ENCODE measurements around the gene COMMD1. TPM values are rescaled to one million over a fixed set of nuclear protein-coding genes. Genes with fewer than 3 reads are reported as not detected.
A peak's percentile ranks its signal among the peaks of the same experiment; 100 is the strongest.
"Not testable (repeated sequence)": the region's sequence is repeated elsewhere in the genome, so short reads cannot be mapped to it uniquely, and the experiment has no call there.

The COMMD1 gene
- total RNA-seq, 1 experiment from 2014 or later: 25.3 TPM

- Histone ChIP-seq H3K4me3 (ENCODE audit: insufficient read depth, low read depth, low read length) (no peak overlapping the region), H3K27me3 (ENCODE audit: control insufficient read depth, insufficient read depth, low read length) (no peaks in the 10 kb centered on the region), H3K36me3 (replicated peaks; ENCODE audit: control insufficient read depth, insufficient read depth, low read length) (no peaks in the 10 kb centered on the region)
- peak; percentile 23 for DNase-seq
These were observed 245.3 kb downstream of the COMMD1 start for GRCh38 chr2:62150597-62151305.

GRCh38 chr2:62151306-62151638, 245.8 kb downstream of the COMMD1 start:
- no peaks in the 10 kb centered on the region for H3K27me3 ChIP-seq (ENCODE audit: control insufficient read depth, insufficient read depth, low read length)
- no peak overlapping the region for H3K4me3 ChIP-seq (ENCODE audit: insufficient read depth, low read depth, low read length)
- DNase-seq: no peak
- H3K36me3 ChIP-seq (replicated peaks; ENCODE audit: control insufficient read depth, insufficient read depth, low read length): no peaks in the 10 kb centered on the region

GRCh38 chr2:62152000-62152399, 246.5 kb downstream of the COMMD1 start:
- no peak overlapping the region for H3K4me3 ChIP-seq (ENCODE audit: insufficient read depth, low read depth, low read length)
- H3K36me3 ChIP-seq (replicated peaks; ENCODE audit: control insufficient read depth, insufficient read depth, low read length): no peaks in the 10 kb centered on the region
- DNase-seq: no peak
- no peaks in the 10 kb centered on the region for H3K27me3 ChIP-seq (ENCODE audit: control insufficient read depth, insufficient read depth, low read length)

DNA sequence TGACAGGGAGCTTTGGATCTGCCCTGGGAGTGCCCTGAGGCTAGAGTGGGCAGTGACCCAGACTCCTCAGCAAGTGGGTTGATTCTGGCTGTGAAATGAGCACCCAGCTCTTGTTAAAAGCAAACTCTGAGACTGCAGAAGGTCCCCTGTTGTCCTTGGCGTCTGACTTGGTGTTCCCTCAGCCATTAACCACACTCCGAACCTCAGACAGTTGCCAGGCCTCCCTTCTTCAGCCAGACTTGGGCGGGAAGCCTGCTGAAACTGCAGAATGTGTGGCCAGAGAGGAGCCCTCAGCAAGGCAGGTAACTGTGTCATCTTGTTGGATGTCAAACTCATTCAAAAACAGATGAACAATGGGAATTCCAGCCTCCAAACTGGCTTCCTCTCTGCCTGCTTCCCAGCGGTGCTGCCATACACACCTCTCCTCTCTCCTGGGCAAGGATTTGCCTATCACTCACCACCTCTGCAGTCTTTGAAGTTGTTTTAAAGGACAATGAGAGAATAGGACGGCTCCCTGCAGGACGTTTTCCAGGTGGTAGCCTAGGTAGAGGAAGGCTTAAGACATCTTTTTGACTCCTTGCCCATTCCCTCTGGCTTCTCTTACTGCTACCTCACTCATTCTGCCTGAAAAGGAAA, 251.5 kb downstream of the COMMD1 start:
- peak; percentile 22 for DNase-seq
- Histone ChIP-seq H3K27me3 (ENCODE audit: control insufficient read depth, insufficient read depth, low read length) (no peaks in the 10 kb centered on the region), H3K36me3 (replicated peaks; ENCODE audit: control insufficient read depth, insufficient read depth, low read length) (no peaks in the 10 kb centered on the region), H3K4me3 (ENCODE audit: insufficient read depth, low read depth, low read length) (no peak overlapping the region)

DNA sequence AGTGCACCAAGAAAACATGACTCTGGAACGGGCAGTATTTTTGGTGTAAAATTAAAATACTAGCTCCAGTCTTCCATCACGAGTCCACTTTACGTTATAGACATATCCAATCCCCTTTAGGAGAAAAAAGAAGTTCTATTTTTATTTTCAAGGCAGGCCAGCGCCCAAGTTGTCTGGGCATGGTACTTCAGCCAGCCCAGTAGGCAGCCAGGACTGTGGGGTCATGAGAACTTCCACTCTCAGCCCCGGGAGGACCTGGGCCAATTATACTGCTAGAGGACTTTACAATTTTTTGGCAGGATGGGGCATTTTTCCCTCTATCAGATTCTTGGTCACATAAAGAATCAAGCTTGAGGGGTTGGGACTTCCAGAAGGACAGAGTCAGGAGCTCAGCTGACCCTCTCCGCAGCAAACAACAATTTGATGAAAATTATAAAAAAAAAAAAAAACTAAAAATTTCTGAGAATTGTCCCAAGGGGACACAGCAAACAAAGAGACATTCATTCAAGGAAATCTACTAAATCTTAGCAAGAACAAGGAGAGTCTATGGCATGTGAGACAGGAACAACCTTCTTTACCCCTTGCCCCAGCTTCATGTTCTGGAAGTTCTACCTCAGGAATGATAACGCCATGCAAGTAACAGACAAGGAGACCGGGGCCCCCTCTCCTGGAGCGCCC, 253.1 kb downstream of the COMMD1 start:
- Histone ChIP-seq H3K27me3 (ENCODE audit: control insufficient read depth, insufficient read depth, low read length) (no peaks in the 10 kb centered on the region), H3K36me3 (replicated peaks; ENCODE audit: control insufficient read depth, insufficient read depth, low read length) (no peaks in the 10 kb centered on the region), H3K4me3 (ENCODE audit: insufficient read depth, low read depth, low read length) (no peak overlapping the region)
- no peak for DNase-seq

DNA sequence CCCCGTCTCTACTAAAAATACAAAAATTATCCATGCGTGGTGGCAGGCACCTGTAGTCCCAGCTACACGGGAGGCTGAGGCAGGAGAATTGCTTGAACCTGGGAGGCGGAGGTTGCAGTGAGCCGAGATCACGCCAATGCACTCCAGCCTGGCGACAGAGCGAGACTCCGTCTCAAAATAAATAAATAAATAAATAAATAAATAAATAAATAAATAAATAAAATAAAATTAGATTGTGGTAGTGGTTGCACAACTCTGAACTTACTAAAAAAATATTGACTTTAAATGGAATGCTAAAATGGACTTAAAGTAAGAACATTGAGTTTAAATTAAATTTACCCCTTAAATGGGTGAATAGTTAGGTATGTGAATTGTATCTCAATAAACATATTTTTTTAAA, 255.2 kb downstream of the COMMD1 start:
- not testable (repeated sequence) for H3K4me3 ChIP-seq (ENCODE audit: insufficient read depth, low read depth, low read length); H3K27me3 ChIP-seq (ENCODE audit: control insufficient read depth, insufficient read depth, low read length); H3K36me3 ChIP-seq (replicated peaks; ENCODE audit: control insufficient read depth, insufficient read depth, low read length); DNase-seq

DNA sequence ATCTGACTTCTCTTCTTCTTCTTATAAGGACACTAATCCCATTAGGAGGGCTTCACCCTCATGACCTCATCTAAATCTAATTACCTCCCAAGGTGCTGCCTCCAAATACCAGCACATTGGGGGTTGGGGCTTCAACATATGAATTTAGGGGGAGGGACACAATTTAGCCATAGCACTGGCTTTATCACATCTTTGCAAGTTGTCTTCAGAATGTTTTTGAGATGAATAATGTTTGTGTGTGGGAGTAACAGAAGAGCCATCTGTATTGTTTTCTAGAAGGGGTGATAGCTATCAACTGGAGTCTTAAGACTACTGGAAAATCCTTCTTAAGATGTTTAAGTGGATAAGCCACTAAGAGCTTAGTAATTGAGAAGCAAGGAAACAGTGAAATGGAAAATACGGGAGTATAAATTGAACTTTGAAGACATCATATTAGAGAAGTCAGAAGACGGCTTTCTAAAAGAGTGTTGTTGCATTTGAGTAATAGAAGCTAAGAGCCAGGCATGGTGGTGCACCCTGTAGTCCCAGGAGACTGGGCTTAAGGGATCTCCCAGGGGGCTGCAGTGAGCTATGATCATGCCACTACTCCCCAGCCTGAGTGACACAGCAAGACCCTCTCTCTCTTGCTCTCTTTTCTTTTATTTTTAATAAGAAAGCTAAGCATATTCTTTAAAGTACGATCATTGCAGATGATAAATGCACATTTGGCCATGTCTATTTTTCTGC, 257.8 kb downstream of the COMMD1 start:
- DNase-seq: no peak
- H3K27me3 ChIP-seq (ENCODE audit: control insufficient read depth, insufficient read depth, low read length): no peaks in the 10 kb centered on the region
- no peaks in the 10 kb centered on the region for H3K36me3 ChIP-seq (replicated peaks; ENCODE audit: control insufficient read depth, insufficient read depth, low read length)
- no peak overlapping the region for H3K4me3 ChIP-seq (ENCODE audit: insufficient read depth, low read depth, low read length)

GRCh38 chr2:62163834-62164233, 258.4 kb downstream of the COMMD1 start:
- DNase-seq: no peak
- H3K4me3 ChIP-seq (ENCODE audit: insufficient read depth, low read depth, low read length): no peak overlapping the region
- H3K36me3 ChIP-seq (replicated peaks; ENCODE audit: control insufficient read depth, insufficient read depth, low read length): no peaks in the 10 kb centered on the region
- no peaks in the 10 kb centered on the region for H3K27me3 ChIP-seq (ENCODE audit: control insufficient read depth, insufficient read depth, low read length)

DNA sequence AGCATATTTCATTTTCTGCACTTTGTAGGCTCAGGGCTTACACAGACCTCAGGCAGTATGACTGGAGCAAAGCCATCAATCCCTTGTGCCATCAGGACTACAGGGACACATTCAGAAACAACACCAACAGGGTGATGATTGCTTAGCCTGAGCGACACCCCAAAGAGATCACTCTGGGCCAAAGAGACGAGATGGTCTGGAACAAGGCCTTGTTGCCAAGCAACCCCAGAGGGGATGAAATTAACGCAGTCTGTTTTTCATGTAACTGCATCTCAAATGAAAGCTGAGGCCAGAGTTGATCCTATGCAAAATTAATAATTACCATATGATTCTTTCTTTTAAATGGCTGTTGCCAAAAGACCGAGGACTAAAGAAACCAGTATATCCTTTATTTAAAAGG, 270.3 kb downstream of the COMMD1 start:
- no peaks in the 10 kb centered on the region for H3K27me3 ChIP-seq (ENCODE audit: control insufficient read depth, insufficient read depth, low read length)
- no peak overlapping the region for H3K4me3 ChIP-seq (ENCODE audit: insufficient read depth, low read depth, low read length)
- no peaks in the 10 kb centered on the region for H3K36me3 ChIP-seq (replicated peaks; ENCODE audit: control insufficient read depth, insufficient read depth, low read length)
- DNase-seq: no peak

DNA sequence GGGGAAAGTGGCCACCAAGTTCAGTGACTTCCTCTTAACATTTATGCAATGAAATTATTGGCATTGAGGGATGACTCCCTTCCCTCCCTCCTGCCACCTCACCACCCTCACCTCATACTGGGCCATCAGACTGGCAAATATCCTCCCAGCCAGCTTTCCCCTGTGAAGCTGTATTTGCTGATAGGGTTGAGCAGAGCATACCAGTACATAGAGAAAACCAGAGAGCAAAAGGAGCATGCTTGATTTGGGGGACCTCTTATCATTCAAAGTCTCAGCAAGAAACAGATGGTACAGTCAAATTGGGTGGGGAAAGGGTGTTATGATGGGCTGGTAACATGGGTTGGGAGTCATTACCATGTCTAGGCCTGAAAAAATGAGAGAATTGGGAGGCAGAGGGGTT, 271.3 kb downstream of the COMMD1 start:
- no peak for DNase-seq
- Histone ChIP-seq H3K36me3 (replicated peaks; ENCODE audit: control insufficient read depth, insufficient read depth, low read length) (no peaks in the 10 kb centered on the region), H3K4me3 (ENCODE audit: insufficient read depth, low read depth, low read length) (no peak overlapping the region), H3K27me3 (ENCODE audit: control insufficient read depth, insufficient read depth, low read length) (no peaks in the 10 kb centered on the region)

GRCh38 chr2:62177392-62178049, 272.0 kb downstream of the COMMD1 start:
- H3K36me3 ChIP-seq (replicated peaks; ENCODE audit: control insufficient read depth, insufficient read depth, low read length): no peaks in the 10 kb centered on the region
- DNase-seq: no peak

GRCh38 chr2:62178741-62179271, 273.3 kb downstream of the COMMD1 start:
- H3K27me3 ChIP-seq (ENCODE audit: control insufficient read depth, insufficient read depth, low read length): no peaks in the 10 kb centered on the region
- H3K36me3 ChIP-seq (replicated peaks; ENCODE audit: control insufficient read depth, insufficient read depth, low read length): no peaks in the 10 kb centered on the region
- DNase-seq: no peak
- H3K4me3 ChIP-seq (ENCODE audit: insufficient read depth, low read depth, low read length): no peak overlapping the region

More at GRCh38 chr2:62177392-62178049, 272.0 kb downstream of the COMMD1 start:
- Histone ChIP-seq H3K4me3 (ENCODE audit: insufficient read depth, low read depth, low read length) (no peak overlapping the region), H3K27me3 (ENCODE audit: control insufficient read depth, insufficient read depth, low read length) (no peaks in the 10 kb centered on the region)

- Histone ChIP-seq H3K36me3 (replicated peaks; ENCODE audit: control insufficient read depth, insufficient read depth, low read length) (no peaks in the 10 kb centered on the region), H3K27me3 (ENCODE audit: control insufficient read depth, insufficient read depth, low read length) (no peaks in the 10 kb centered on the region), H3K4me3 (ENCODE audit: insufficient read depth, low read depth, low read length) (no peak overlapping the region)
- no peak for DNase-seq
These were observed 275.5 kb downstream of the COMMD1 start for GRCh38 chr2:62180975-62181374.

DNA sequence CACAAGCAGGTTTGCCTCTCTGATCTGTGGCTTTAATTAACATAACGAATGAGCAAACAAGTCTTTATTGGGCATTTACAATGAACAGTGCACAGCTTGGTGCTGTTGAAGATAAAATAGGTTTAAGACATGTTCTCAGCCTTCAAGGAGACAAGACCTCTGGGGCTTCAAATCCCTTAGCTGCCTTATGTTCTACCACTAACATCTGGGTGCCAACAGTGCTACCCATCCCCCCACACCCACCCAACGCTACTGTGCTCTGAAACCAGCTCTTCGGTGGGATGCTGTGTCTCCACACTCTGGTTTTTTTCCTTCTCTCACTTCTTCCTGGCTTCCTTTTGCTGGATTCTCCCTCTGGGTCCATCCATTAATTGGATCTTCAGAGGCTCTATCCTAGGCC, 276.4 kb downstream of the COMMD1 start:
- H3K27me3 ChIP-seq (ENCODE audit: control insufficient read depth, insufficient read depth, low read length): no peaks in the 10 kb centered on the region
- no peak overlapping the region for H3K4me3 ChIP-seq (ENCODE audit: insufficient read depth, low read depth, low read length)
- DNase-seq: no peak

More for the DNA sequence above, 276.4 kb downstream of the COMMD1 start:
- no peaks in the 10 kb centered on the region for H3K36me3 ChIP-seq (replicated peaks; ENCODE audit: control insufficient read depth, insufficient read depth, low read length)

Measured in H7 (cell line).